ENCODE results near the gene OR2H2. TPM values are rescaled to one million over a fixed set of nuclear protein-coding genes. Genes with fewer than 3 reads are reported as not detected.
A peak's percentile ranks its signal among the peaks of the same experiment; 100 is the strongest.

The OR2H2 gene
- total RNA-seq, 1 experiment from 2014 or later, result not detected

DNA sequence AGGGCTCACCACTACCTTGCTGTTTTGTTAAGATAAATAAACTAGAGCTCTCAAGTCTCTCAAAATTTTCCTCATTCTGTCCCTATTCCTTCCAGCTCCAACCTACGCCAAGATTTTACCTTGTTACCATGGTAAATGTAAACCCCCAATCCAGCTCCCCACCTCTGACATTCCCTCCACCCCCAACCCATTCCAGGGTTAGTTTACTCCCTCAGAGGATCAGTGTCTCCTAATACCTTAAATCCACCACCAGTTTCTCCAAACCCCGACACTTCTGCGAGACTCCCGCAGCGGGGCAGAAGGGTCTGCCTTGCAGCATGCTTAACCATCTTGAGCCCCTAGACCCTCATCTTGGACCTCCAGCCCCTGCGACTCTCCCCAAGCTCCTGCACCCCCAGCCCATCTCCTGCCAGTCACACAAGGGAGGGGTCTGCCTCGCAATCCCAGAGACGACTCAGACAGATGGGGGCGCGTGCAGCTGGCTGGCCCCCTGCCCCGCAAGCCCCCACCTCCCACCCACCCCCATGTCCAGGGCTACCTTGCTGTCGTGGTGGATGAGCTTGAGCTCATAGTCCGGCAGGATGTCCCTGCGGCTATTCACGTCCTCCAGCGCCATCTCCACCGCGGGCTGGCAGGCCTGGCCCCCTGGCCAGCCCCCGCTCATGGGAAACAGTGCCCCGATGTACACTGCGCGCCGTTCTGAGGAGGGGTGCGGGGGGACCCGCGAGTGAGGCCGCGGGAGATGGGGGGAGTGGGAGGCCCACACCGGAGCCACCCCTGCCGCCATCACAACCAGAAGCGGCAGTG, 42.2 kb downstream of the OR2H2 start:
- in situ Hi-C loops (cut with HindIII; ENCODE audit: low sequenced_read_pairs), result no loop called here
- peak; percentile 31 for DNase-seq (ENCODE audit: low spot score)

DNA sequence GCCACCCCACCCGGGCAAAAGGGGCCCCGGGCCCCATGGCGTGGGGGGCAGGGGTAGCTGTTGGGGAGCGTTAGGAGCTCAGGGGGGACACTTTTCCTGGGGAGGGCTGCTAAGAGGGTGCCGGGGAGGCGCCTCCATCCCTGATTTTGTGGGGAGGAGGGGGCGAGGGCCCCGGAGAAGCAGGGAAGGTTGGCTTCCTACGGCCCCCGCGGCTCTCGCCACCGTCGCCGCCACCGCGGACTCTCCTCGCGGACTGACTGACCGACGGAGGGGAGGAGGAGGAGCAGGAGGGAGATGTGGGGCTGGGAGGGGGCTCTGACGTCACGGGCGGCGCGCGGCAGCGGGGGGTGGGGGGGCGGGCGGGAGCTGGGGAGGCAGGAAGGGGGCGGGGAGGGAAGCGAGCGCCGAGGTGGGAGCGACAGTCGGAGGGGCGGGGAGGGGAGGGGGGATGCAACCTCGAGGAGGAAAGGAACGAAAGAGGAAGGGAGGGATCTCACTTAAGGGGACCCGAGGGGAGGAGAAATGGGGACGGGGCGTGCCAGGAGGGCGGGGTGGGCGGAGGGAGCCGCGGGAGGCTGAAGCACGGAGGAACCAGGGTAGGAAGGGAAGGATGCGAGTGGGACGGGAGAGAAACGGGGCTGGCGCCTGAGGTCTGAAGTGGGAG, 43.0 kb downstream of the OR2H2 start:
- in situ Hi-C loops (cut with HindIII; ENCODE audit: low sequenced_read_pairs), result no loop called here
- peak; percentile 68 for DNase-seq (ENCODE audit: low spot score)

GRCh38 chr6:29628419-29629281, 43.7 kb downstream of the OR2H2 start:
- DNase-seq (ENCODE audit: low spot score), result peak; percentile 87
- in situ Hi-C loops (cut with HindIII; ENCODE audit: low sequenced_read_pairs), result no loop called here

DNA sequence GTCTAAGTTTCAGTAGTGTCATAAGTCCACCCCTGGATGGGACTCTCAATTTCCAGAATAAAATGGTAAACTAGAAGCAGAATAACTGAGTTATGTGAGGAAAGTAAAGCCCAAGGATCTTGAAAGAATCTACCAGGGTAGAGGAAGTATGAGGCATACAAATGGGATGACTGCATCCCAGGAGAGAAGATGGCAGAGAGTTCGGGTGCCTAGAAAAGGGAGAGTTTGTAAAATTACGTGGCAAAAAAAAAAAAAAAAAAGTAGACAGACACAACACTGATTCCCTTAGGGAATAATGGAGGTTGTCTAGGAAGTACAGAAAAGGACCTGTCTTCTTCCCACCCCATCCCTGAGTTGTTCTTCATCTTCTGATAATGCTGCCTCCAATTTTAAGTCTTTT, 44.6 kb downstream of the OR2H2 start:
- in situ Hi-C loops (cut with HindIII; ENCODE audit: low sequenced_read_pairs), result no loop called here
- DNase-seq (ENCODE audit: low spot score), result no peak

GRCh38 chr6:29630315-29630714, 45.4 kb downstream of the OR2H2 start:
- in situ Hi-C loops (cut with HindIII; ENCODE audit: low sequenced_read_pairs), result no loop called here
- no peak for DNase-seq (ENCODE audit: low spot score)

DNA sequence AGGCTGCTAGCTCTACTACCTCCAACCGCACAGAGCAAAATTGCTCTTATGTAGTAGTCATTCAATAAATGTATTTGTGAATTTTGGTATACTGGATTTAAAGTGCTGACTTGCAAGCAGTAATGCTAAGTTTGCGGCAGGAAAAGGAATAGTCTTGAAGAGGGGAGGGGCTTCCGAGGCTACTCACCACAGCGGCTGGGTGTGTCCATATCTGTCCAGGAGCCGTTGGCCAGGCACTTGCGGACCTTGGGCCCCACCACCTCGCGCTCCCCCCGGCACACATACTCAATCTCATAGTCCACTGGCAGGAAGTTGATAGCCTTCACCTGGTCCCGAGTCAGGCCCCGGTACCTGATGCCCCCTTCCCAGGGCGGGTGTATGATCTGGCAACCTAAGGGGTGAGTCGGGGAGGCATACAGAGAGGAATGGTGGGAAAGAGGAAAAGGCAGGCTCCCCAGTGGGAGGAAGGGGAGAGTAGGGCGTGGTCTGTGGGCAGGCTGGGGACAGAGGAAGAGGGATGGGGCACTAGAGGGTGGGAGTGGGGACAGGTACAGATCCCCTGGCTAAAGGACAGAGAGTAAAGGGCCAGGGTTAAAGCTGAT, 46.4 kb downstream of the OR2H2 start:
- in situ Hi-C loops (cut with HindIII; ENCODE audit: low sequenced_read_pairs), result no loop called here
- DNase-seq (ENCODE audit: low spot score), result peak; percentile 45

GRCh38 chr6:29631860-29632731, 47.2 kb downstream of the OR2H2 start:
- in situ Hi-C loops (cut with HindIII; ENCODE audit: low sequenced_read_pairs), result no loop called here

DNA sequence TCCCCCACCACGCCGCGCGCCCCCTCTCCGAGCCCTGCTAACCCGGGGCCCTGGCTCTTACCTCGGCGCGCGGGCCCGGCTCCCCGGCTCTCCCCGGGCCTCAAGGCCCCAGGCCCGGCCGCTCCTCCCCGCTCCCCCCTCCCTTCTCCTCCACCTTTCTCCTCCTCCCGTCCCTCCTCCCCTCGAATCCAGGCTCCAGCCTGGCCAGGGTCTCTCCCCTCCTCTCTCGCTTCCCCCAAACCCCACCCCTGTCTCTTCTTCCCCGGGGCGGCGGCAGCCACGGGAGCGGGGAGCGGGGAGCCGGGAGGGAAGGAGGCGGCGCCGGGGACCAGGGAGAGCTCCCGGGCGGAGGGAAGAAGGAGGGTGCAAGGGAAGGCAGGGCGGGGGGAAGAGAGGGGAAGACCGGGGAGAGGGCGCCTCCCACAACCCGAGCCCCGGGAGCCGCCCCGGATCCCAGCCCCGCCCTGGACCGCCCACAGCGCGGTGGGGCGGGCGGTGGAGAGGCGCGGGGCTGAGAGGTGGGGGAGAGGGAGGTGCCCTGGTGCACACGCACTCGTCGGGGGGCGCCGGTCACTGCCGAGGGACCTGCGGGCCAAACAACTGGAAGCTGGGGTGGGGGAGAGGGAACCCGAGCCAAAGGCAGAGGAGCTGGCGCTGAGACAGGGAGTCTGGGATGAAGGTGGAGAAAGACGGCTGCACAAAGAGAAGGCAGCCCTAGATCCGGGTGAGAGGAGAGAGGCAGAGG, 48.0 kb downstream of the OR2H2 start, which contains the start of gene GABBR1:
GABBR1 (minus strand) TSS at position 395 of the 745 bp plus-strand sequence. CDS start 798 bp downstream, outside the sequence.
- in situ Hi-C loops (cut with HindIII; ENCODE audit: low sequenced_read_pairs), result no loop called here
- DNase-seq (ENCODE audit: low spot score), result peak; percentile 95

More at GRCh38 chr6:29631860-29632731, 47.2 kb downstream of the OR2H2 start:
- DNase-seq (ENCODE audit: low spot score), result peak; percentile 80

DNA sequence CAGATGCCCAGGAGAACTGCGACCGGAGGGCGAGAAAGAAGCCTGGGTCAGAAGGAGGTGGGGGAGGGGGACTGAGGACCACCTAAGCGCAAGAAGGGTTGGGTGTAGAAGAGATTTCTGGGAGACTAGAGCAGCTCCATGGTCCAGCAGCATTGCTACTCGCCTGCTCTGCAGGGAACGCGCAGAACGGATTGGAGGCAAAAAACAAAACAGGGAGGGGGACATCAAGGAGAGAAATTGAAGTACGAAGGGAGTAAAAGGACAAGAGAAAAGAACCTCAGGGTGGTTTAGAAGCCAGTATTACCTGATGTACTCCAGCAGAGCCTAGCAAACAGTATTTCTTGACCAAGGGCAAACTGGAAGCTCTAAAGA, 48.6 kb downstream of the OR2H2 start:
- peak; percentile 86 for DNase-seq (ENCODE audit: low spot score)
- in situ Hi-C loops (cut with HindIII; ENCODE audit: low sequenced_read_pairs), result no loop called here

DNA sequence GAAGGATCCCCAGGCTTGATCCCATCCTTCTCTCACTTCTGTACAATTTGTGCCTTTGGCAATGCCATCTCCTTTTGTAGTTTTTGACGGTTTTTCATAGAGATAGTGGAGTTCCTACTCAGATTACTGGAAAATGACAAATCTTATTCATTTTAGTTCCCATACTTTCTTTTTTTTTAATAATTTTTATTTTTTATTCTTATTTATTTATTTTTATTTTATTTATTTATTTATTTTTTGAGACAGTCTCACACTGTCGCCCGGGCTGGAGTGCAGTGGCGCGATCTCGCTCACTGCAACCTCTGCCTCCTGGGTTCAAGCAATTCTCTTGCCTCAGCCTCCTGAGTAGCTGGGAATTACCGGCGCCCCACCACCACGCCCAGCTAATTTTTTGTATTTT, 52.3 kb downstream of the OR2H2 start:
- in situ Hi-C loops (cut with HindIII; ENCODE audit: low sequenced_read_pairs), result no loop called here

More for the DNA sequence above, 52.3 kb downstream of the OR2H2 start:
- no peak for DNase-seq (ENCODE audit: low spot score)

Other genes with a start within 250 kb of the OR2H2 start
- not detected in 2 replicates for gene OR5V1, start 216.3 kb upstream of the OR2H2 start, total RNA-seq (2014; rRNA removed; shearing (Covaris generic))
- gene OR12D3, start 209.8 kb upstream of the OR2H2 start, total RNA-seq (2014; rRNA removed; shearing (Covaris generic)), result not detected in 2 replicates
- not detected in 2 replicates for gene OR12D2, start 189.5 kb upstream of the OR2H2 start, total RNA-seq (2014; rRNA removed; shearing (Covaris generic))
- not detected in 2 replicates for gene OR12D1, start 170.2 kb upstream of the OR2H2 start, total RNA-seq (2014; rRNA removed; shearing (Covaris generic))
- gene OR10C1, start 145.8 kb upstream of the OR2H2 start, total RNA-seq (2014; rRNA removed; shearing (Covaris generic)), result not detected in 2 replicates
- not detected in 2 replicates for gene OR11A1, start 128.1 kb upstream of the OR2H2 start, total RNA-seq (2014; rRNA removed; shearing (Covaris generic))
- not detected in 2 replicates for gene OR2H1, start 128.0 kb upstream of the OR2H2 start, total RNA-seq (2014; rRNA removed; shearing (Covaris generic))
- gene MAS1L, start 97.2 kb upstream of the OR2H2 start, total RNA-seq (2014; rRNA removed; shearing (Covaris generic)), result not detected in 2 replicates
- 0.17 TPM in 1 of 2 replicates, not detected in the other for gene UBD, start 25.4 kb upstream of the OR2H2 start, total RNA-seq (2014; rRNA removed; shearing (Covaris generic))
- 2.2 and 3.6 TPM in 2 replicates for gene GABBR1, start 48.1 kb downstream of the OR2H2 start, total RNA-seq (2014; rRNA removed; shearing (Covaris generic))
- not detected in 2 replicates for gene MOG, start 72.0 kb downstream of the OR2H2 start, total RNA-seq (2014; rRNA removed; shearing (Covaris generic))
- not detected in 2 replicates for gene ZFP57, start 96.0 kb downstream of the OR2H2 start, total RNA-seq (2014; rRNA removed; shearing (Covaris generic))
- not detected in 2 replicates for gene HLA-F, start 138.3 kb downstream of the OR2H2 start, total RNA-seq (2014; rRNA removed; shearing (Covaris generic))
- gene HLA-G, start 242.7 kb downstream of the OR2H2 start, total RNA-seq (2014; rRNA removed; shearing (Covaris generic)), result not detected in 2 replicates